ENCODE data around the gene ARL8A.

The ARL8A gene

GRCh38 chr1:202156590-202156989, 12.1 kb upstream of the ARL8A start:
- TF ChIP-seq CTCF (IDR thresholded peaks at IDR 0.05; ENCODE audit: extremely low read depth, insufficient read depth, missing control alignments), result no peak
- in situ Hi-C loops (cut with MboI; ENCODE audit: low pct_unique_long_range_greater_than_20kb, low sequenced_read_pairs, unreplicated experiment), result no loop called here

DNA sequence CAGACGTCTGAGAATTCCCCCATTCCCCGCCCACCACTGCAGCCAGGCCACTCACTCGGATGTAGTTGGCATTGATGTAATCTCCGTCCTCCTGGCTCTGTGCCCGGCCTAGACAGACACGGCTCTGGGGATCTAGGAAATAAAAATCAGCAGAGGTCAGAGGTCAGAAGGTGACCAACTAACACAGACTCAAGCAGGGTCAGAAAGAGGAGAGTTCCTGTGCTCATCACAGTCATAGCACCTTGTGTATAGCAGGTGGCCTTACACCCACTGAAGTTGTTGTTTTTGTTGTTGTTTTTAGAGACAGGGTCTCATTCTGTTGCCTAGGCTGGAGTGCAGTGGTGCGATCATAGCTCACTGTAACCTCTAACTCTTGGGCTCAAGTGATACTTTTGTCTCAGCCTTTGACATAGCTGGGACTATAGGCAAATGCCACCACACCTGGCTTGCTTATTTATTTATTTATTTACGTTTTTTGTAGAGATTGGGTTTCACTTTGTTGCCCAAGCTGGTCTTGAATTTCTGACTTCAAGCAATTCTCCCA, 11.0 kb upstream of the ARL8A start:
- in situ Hi-C loops (cut with MboI; ENCODE audit: low pct_unique_long_range_greater_than_20kb, low sequenced_read_pairs, unreplicated experiment), result no loop called here
- DNase-seq (ENCODE audit: low spot score), result no peak
- TF ChIP-seq CTCF (IDR thresholded peaks at IDR 0.05; ENCODE audit: extremely low read depth, insufficient read depth, missing control alignments), result no peak

More at GRCh38 chr1:202156590-202156989, 12.1 kb upstream of the ARL8A start:
- DNase-seq (ENCODE audit: low spot score), result no peak

GRCh38 chr1:202154766-202155477, 10.4 kb upstream of the ARL8A start:
- DNase-seq (ENCODE audit: low spot score), result no peak
- in situ Hi-C loops (cut with MboI; ENCODE audit: low pct_unique_long_range_greater_than_20kb, low sequenced_read_pairs, unreplicated experiment), result no loop called here
- TF ChIP-seq CTCF (IDR thresholded peaks at IDR 0.05; ENCODE audit: extremely low read depth, insufficient read depth, missing control alignments), result peak; percentile 71

DNA sequence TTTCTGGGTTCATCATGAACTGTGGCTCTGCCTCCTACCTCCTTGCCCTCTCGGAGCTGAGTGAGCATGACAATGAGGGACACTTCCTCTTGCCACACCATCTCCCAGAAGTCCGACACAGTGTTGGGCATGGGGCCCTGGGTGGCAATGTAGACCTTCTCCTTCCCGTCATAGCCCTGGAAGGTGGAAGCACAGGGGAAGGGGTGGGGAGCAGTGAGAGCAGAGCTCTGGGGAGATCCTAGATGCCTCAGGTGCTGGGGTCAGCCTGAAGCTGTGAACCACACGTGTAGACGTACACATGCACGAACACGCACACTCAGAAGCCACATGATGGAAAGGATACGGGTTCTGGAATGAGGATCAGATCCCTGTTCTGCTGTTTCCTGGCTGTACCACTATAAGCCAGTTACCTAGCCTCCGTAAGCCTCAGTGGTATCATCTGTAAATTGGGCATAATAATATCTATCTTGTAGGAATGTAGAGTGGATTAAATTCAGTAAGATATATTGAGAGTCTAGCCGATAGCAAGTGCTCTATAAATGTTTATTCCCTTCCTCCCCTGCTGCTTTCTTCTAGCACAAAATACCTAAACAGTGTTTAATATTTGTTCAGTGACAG, 9.7 kb upstream of the ARL8A start:
- TF ChIP-seq CTCF (IDR thresholded peaks at IDR 0.05; ENCODE audit: extremely low read depth, insufficient read depth, missing control alignments), result no peak
- in situ Hi-C loops (cut with MboI; ENCODE audit: low pct_unique_long_range_greater_than_20kb, low sequenced_read_pairs, unreplicated experiment), result no loop called here

GRCh38 chr1:202153284-202153683, 8.7 kb upstream of the ARL8A start:
- DNase-seq (ENCODE audit: low spot score), result no peak
- in situ Hi-C loops (cut with MboI; ENCODE audit: low pct_unique_long_range_greater_than_20kb, low sequenced_read_pairs, unreplicated experiment), result no loop called here
- TF ChIP-seq CTCF (IDR thresholded peaks at IDR 0.05; ENCODE audit: extremely low read depth, insufficient read depth, missing control alignments), result no peak

More for the DNA sequence above, 9.7 kb upstream of the ARL8A start:
- no peak for DNase-seq (ENCODE audit: low spot score)

GRCh38 chr1:202152399-202152798, 7.9 kb upstream of the ARL8A start:
- in situ Hi-C loops (cut with MboI; ENCODE audit: low pct_unique_long_range_greater_than_20kb, low sequenced_read_pairs, unreplicated experiment), result no loop called here
- no peak for DNase-seq (ENCODE audit: low spot score)
- TF ChIP-seq CTCF (IDR thresholded peaks at IDR 0.05; ENCODE audit: extremely low read depth, insufficient read depth, missing control alignments), result no peak
